KOPT-K1 (cell line): ENCODE results near the gene ADAMTS12.
"Not testable (repeated sequence)": the region's sequence is repeated elsewhere in the genome, so short reads cannot be mapped to it uniquely, and the experiment has no call there.

ENCODE experiments used
- H3K27ac ChIP-seq: fragments of 200-600 bp; sonication (generic); 2 replicates; pipeline ENCODE4 v1.5.1; 2016; ENCODE audit warnings: antibody characterized with exemption, mild to moderate bottlenecking, low read depth, low read length; ENCODE audit not compliant: poor library complexity, severe bottlenecking
- H3K36me3 ChIP-seq: fragments of 200-600 bp; sonication (generic); 2 replicates; pipeline ENCODE4 v1.5.1; 2017; ENCODE audit warnings: antibody characterized with exemption, mild to moderate bottlenecking, low read length, moderate library complexity; ENCODE audit not compliant: insufficient read depth
- H3K9me3 ChIP-seq: fragments of 200-600 bp; sonication (generic); 2 replicates; pipeline ENCODE4 v1.5.1; 2017; ENCODE audit warnings: antibody characterized with exemption, low read length, mild to moderate bottlenecking; ENCODE audit not compliant: insufficient read depth, poor library complexity, severe bottlenecking

The ADAMTS12 gene

GRCh38 chr5:33549982-33550567 lies 341.7 kb downstream of the ADAMTS12 start:
- Histone ChIP-seq H3K36me3 (no peaks in the 10 kb centered on the region), H3K27ac (no peak overlapping the region), H3K9me3 (no peaks in the 10 kb centered on the region)

DNA sequence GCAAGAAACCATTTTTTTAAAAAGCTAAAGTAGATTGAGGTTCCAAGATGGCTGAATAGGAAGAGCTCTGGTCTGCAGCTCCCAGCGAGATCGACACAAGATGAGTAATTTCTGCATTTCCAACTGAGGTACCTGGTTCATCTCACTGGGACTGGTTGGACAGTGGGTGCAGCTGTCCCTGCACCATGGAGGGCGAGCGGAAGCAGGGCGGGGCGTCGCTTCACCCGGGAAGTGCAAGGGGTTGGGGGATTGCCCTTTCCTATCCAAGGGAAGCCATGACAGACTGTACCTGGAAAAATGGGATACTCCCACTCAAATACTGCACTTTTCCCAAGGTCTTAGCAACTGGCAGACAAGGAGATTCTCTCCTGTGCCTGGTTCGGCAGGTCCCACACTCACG lies 352.0 kb downstream of the ADAMTS12 start:
- H3K36me3 ChIP-seq, H3K27ac ChIP-seq, H3K9me3 ChIP-seq: not testable (repeated sequence)

DNA sequence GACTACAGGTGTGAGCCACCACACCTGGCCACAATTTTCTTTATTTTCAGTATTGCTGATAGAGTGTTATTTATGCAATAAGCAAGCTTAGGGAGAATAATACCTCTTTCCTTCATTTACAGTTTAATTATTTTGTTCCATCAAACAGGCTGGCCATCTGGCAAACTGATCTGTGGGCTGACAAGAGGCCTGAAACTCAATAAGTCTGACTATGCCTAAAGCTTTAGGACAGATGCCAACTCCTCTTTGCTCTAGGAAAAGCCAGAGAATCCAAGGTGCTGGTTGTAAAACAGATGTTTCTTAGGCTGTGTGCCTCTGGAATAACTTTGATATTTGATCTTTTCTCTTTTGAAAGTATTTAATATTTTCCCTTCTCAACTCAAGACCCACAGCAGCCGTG lies 352.6 kb downstream of the ADAMTS12 start:
- Histone ChIP-seq H3K9me3 (peaks cover 7% of the 10 kb centered on the region), H3K27ac (no peak overlapping the region), H3K36me3 (no peaks in the 10 kb centered on the region)

DNA sequence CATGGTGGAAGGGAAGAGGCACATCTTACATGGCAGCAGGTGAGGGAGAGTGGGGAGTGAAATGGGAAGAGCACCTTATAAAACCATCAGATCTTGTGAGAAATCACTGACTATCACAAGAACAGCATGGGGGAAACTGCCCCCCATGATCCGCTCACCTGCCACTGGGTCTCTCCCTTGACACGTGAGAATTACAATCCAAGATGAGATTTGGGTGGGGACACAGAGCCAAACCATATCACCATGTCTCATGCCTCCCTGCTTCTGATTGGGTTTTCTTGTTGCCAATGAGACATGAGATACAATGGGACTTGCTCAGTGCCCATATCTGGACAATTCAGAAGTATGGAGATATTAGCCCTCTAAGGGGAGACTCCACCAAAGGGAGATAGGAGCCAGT lies 353.6 kb downstream of the ADAMTS12 start:
- Histone ChIP-seq H3K9me3 (peaks cover 7% of the 10 kb centered on the region), H3K36me3 (no peaks in the 10 kb centered on the region), H3K27ac (no peak overlapping the region)

DNA sequence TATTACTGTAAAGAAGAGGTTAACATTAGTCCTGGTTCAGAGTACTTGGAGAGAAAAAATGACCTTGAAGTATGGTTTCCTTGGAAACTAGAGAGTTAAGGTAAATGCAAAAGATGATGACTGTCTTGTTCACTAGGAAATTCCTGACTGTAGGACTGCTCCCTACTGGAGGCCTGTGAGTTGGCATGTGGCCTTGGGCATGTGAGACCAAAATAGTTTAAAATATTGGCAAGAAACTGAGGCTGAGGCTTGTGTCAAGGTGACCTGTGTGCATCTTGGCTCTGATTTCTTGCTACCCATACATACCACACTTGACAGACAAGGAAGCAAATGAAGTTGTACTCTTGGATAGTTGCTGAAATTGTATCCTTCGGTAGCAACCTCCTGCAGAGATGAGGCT lies 354.6 kb downstream of the ADAMTS12 start:
- Histone ChIP-seq H3K27ac (no peak overlapping the region), H3K36me3 (no peaks in the 10 kb centered on the region), H3K9me3 (peaks cover 7% of the 10 kb centered on the region)

GRCh38 chr5:33536802-33537201 lies 355.0 kb downstream of the ADAMTS12 start:
- Histone ChIP-seq H3K9me3 (peaks cover 7% of the 10 kb centered on the region), H3K27ac (no peak overlapping the region), H3K36me3 (no peaks in the 10 kb centered on the region)

DNA sequence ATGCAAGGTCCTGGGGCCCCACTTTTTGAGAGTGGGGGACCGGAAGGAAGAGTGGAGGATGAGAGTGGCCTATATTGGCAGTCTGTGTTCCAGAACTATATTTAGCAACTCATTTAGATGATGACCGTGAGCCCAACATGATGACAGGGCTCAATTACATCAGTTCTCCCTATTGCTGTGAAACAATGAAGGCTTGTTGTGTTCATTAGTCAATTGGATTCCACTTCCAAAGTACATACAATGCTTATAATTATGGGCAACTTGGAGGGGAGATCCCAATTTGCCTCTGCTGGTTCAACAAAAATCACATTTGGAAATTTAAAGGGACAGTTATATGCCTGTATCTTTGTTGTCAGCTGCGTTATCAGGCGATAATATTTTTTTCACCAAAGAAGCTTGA lies 360.0 kb downstream of the ADAMTS12 start:
- no peaks in the 10 kb centered on the region for H3K36me3 ChIP-seq
- H3K27ac ChIP-seq: no peak overlapping the region
- H3K9me3 ChIP-seq: no peaks in the 10 kb centered on the region

- Histone ChIP-seq H3K27ac (no peak overlapping the region), H3K9me3 (no peaks in the 10 kb centered on the region), H3K36me3 (no peaks in the 10 kb centered on the region)
These were observed 360.8 kb downstream of the ADAMTS12 start for GRCh38 chr5:33531037-33531298.

- Histone ChIP-seq H3K9me3 (no peaks in the 10 kb centered on the region), H3K27ac (no peak overlapping the region)
These were observed 361.4 kb downstream of the ADAMTS12 start for GRCh38 chr5:33530183-33531036.

GRCh38 chr5:33527696-33528095 lies 364.1 kb downstream of the ADAMTS12 start:
- Histone ChIP-seq H3K27ac (no peak overlapping the region), H3K9me3 (no peaks in the 10 kb centered on the region), H3K36me3 (no peaks in the 10 kb centered on the region)

More at GRCh38 chr5:33530183-33531036, 361.4 kb downstream of the ADAMTS12 start:
- H3K36me3 ChIP-seq: no peaks in the 10 kb centered on the region

- H3K9me3 ChIP-seq: no peaks in the 10 kb centered on the region
- no peaks in the 10 kb centered on the region for H3K36me3 ChIP-seq
These were observed 365.0 kb downstream of the ADAMTS12 start for GRCh38 chr5:33526755-33527154.

DNA sequence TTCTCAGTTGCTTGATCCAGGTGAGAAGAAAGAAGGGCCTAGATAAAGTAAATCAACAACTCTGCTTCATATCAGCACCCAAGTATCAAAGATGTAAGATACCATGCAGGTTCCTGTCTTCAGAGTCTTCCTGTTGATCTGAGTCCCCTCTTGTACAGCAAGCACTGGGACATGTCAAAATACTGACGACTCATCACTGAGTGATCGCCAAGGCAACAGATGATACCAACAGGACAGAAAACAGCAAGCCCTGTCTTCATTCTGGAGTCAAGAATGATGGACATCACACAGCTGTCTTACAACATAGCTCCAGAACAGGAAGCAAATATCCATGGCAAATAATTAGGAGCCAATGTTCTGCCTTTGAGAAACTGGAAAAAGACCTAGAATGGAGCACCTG lies 367.3 kb downstream of the ADAMTS12 start:
- peaks cover 3% of the 10 kb centered on the region for H3K9me3 ChIP-seq
- no peaks in the 10 kb centered on the region for H3K36me3 ChIP-seq
- H3K27ac ChIP-seq: no peak overlapping the region

More at GRCh38 chr5:33526755-33527154, 365.0 kb downstream of the ADAMTS12 start:
- H3K27ac ChIP-seq: no peak overlapping the region

DNA sequence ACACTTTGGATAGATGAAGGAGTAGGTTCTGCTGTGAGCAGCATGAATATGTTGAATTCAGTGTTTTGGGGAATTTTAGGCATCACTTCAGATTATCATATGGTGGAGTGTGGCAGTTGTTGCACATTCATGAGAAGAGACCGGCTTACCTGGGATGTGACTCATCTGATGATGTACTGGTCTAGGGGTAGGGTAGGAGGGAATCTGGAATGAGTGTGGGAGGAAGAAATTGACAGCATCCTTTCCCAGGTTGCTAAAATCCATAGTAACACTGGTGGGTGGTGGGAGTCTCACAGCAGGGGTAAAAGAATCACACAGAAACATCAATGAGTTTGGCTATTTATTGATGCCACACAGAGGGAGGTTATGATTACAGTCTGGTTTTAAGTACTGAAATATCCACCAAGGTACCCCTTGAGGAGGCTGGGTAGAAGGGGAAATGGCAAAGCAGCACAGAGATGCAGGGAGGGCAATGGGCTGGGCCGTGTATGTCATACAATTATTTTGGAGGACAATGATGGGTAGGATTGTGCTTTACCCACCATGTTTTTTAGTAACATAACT lies 368.5 kb downstream of the ADAMTS12 start:
- no peak overlapping the region for H3K27ac ChIP-seq
- no peaks in the 10 kb centered on the region for H3K36me3 ChIP-seq
- H3K9me3 ChIP-seq: peaks cover 6% of the 10 kb centered on the region

DNA sequence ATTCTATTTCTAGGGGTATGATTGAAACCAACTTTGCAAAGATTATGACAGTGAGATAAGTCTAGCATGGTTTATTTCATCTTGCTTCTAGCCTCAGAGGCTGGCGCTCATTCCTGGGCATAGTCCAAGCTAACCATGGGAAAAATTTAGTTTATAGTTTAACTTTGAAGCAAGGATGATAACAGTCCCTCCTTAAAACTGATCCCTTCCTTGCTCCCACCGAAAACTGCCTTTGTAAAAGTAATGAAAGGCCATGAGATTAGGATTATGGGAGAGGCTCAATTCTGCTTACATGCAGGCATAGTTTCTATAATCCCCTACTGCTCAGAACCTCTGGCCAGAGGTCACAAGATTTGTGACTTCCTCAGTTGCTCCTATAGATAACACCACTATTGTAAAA lies 375.4 kb downstream of the ADAMTS12 start:
- H3K27ac ChIP-seq: no peak overlapping the region
- H3K9me3 ChIP-seq: peaks cover 6% of the 10 kb centered on the region
- H3K36me3 ChIP-seq: no peaks in the 10 kb centered on the region

DNA sequence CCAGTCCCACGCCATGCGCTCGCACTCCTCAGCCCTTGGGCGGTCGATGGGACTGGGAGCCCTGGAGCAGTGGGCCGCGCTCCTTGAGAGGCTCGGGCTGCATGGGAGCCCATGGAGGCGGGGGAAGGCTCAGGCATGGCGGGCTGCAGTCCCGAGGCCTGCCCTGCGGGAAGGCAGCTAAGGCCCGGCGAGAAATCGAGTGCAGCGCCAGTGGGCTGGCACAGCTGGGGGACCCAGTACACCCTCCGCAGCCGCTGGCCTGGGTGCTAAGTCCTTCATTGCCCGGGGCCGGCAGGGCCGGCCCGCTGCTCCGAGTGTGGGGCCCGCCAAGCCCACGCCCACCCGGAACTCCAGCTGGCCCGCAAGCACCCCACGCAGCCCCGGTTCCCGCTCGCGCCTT lies 376.4 kb downstream of the ADAMTS12 start:
- H3K9me3 ChIP-seq, H3K36me3 ChIP-seq, H3K27ac ChIP-seq: not testable (repeated sequence)
